H1 (cell line): ENCODE measurements around the gene IL19. TPM values are rescaled to one million over a fixed set of nuclear protein-coding genes. Genes with fewer than 3 reads are reported as not detected.

Source experiments
- CTCF ChIA-PET: fragments of 300-600 bp; sonication (Branson Sonifier 250); formaldehyde crosslinking; loops from one replicate; lab custom pipeline; 2021; ENCODE audit not compliant: partially characterized antibody; lab: Charles Lee
- POLR2A ChIA-PET: fragments of 300-600 bp; sonication (Branson Sonifier 250); formaldehyde crosslinking; loops from one replicate; lab custom pipeline; 2021; ENCODE audit warnings: inconsistent platforms; ENCODE audit not compliant: partially characterized antibody; lab: Charles Lee
- DNase-seq, 2 experiments: peaks; one replicate each; pipeline versions ENCODE4 v3.0.0 to v3.0.0-alpha.2; 2010 to 2022; ENCODE audit warnings: low spot score in 2 of 2, low read depth in 1 of 2, mixed read lengths in 1 of 2
- FAIRE-seq: peaks from 2 replicates; lab custom pipeline; 2011; peaks lifted over from hg19 to GRCh38; lab: Jason Lieb, UNC
- H2AFZ ChIP-seq: 2 replicates; pipeline ENCODE4 v1.8.1; 2012; ENCODE audit warnings: low read length, inconsistent platforms
- H2AK5ac ChIP-seq: 2 replicates; pipeline ENCODE4 v1.6.1; 2013; ENCODE audit warnings: low read depth, low read length
- H2BK120ac ChIP-seq: replicated peaks from 2 replicates; pipeline ENCODE3; 2013; ENCODE audit warnings: low read depth, low read length, inconsistent platforms
- H2BK12ac ChIP-seq: 2 replicates; pipeline ENCODE4 v1.6.1; 2013; ENCODE audit warnings: low read depth, low read length
- H2BK15ac ChIP-seq: 2 replicates; pipeline ENCODE4 v1.6.1; 2013; ENCODE audit warnings: low read length
- H2BK20ac ChIP-seq: 2 replicates; pipeline ENCODE4 v1.6.1; 2013; ENCODE audit warnings: low read length
- H2BK5ac ChIP-seq: 2 replicates; pipeline ENCODE4 v1.6.1; 2013; ENCODE audit warnings: low read depth, low read length
- H3K14ac ChIP-seq: 2 replicates; pipeline ENCODE4 v1.6.1; 2013; ENCODE audit warnings: inconsistent platforms; ENCODE audit not compliant: insufficient read length
- H3K18ac ChIP-seq: 2 replicates; pipeline ENCODE4 v1.6.1; 2013; ENCODE audit warnings: low read length; ENCODE audit errors: extremely low read depth
- H3K23ac ChIP-seq: 2 replicates; pipeline ENCODE4 v1.6.1; 2013; ENCODE audit warnings: inconsistent platforms; ENCODE audit not compliant: insufficient read length
- H3K23me2 ChIP-seq: 2 replicates; pipeline ENCODE4 v1.6.1; 2013; ENCODE audit warnings: low read depth, low read length
- H3K27ac ChIP-seq: 2 replicates; pipeline ENCODE4 v1.6.1; 2011; ENCODE audit warnings: low read depth, low read length, inconsistent platforms
- H3K27me3 ChIP-seq, 4 experiments: replicated peaks in 1 of 4; 1 replicate in 1 of 4; 2 replicates in 3 of 4; pipeline versions ENCODE4 v1.6.1 to v1.8.1; 2011 to 2013; ENCODE audit warnings: low read length in 3 of 4, mild to moderate bottlenecking in 3 of 4, inconsistent platforms in 2 of 4, mixed read lengths in 2 of 4, moderate library complexity in 1 of 4; ENCODE audit not compliant: control insufficient read depth in 3 of 4, insufficient read depth in 3 of 4; ENCODE audit errors: extremely low read depth in 1 of 4
- H3K36me3 ChIP-seq, 4 experiments: 2 replicates each; pipeline versions ENCODE4 v1.6.1 to v1.8.1; 2011 to 2013; ENCODE audit warnings: mild to moderate bottlenecking in 4 of 4, low read length in 3 of 4, moderate library complexity in 2 of 4, control low read depth in 1 of 4, inconsistent platforms in 1 of 4; ENCODE audit not compliant: insufficient read depth in 4 of 4, control insufficient read depth in 2 of 4
- H3K4ac ChIP-seq: replicated peaks from 2 replicates; pipeline ENCODE3; 2013; ENCODE audit warnings: low read length, low read depth, mixed read lengths, inconsistent platforms; ENCODE audit not compliant: insufficient read length
- H3K4me1 ChIP-seq, 4 experiments: replicated peaks in 1 of 4; 1 replicate in 1 of 4; 2 replicates in 3 of 4; pipeline versions ENCODE4 v1.6.1 to v1.8.1; 2011 to 2013; ENCODE audit warnings: low read length in 3 of 4, inconsistent platforms in 2 of 4, mixed read lengths in 1 of 4; ENCODE audit not compliant: insufficient read depth in 4 of 4, control insufficient read depth in 3 of 4
- H3K4me2 ChIP-seq, 2 experiments: 2 replicates each; pipeline versions ENCODE4 v1.6.1 to v1.8.1; 2011 to 2013; ENCODE audit warnings: low read depth in 2 of 2, low read length in 2 of 2, control low read depth in 1 of 2, inconsistent platforms in 1 of 2, mild to moderate bottlenecking in 1 of 2; ENCODE audit not compliant: insufficient read depth in 1 of 2
- H3K4me3 ChIP-seq, 4 experiments: fragments of 200-600, 300-600 bp in 1 of 4; sonication (generic), shearing (Covaris generic), sonication (Bioruptor Twin) in 1 of 4; 2 replicates each; pipeline versions ENCODE4 v1.5.1 to v1.8.1; 2011 to 2016; ENCODE audit warnings: low read length in 4 of 4, low read depth in 3 of 4, control low read depth in 2 of 4, inconsistent platforms in 2 of 4, mild to moderate bottlenecking in 2 of 4, mixed read lengths in 1 of 4, moderate library complexity in 1 of 4; ENCODE audit not compliant: insufficient read depth in 2 of 4; ENCODE audit errors: extremely low read depth in 1 of 4
- H3K56ac ChIP-seq: replicated peaks from 2 replicates; pipeline ENCODE3; 2013; ENCODE audit warnings: low read depth, mild to moderate bottlenecking, mixed read lengths, low read length, inconsistent platforms; ENCODE audit not compliant: insufficient read length
- H3K79me1 ChIP-seq: 2 replicates; pipeline ENCODE4 v1.6.1; 2013; ENCODE audit warnings: low read depth, low read length, control low read depth
- H3K79me2 ChIP-seq, 2 experiments: 2 replicates each; pipeline versions ENCODE4 v1.6.1 to v1.8.1; 2012 to 2013; ENCODE audit warnings: low read length in 2 of 2, mild to moderate bottlenecking in 2 of 2, inconsistent platforms in 1 of 2; ENCODE audit not compliant: insufficient read depth in 2 of 2, control insufficient read depth in 1 of 2
- H3K9ac ChIP-seq, 4 experiments: replicated peaks in 1 of 4; 1 replicate in 1 of 4; 2 replicates in 3 of 4; pipeline versions ENCODE4 v1.6.1 to v1.8.1; 2011 to 2013; ENCODE audit warnings: low read depth in 3 of 4, low read length in 3 of 4, control low read depth in 2 of 4, mild to moderate bottlenecking in 2 of 4, moderate library complexity in 2 of 4, inconsistent platforms in 1 of 4; ENCODE audit errors: extremely low read depth in 1 of 4
- H3K9me3 ChIP-seq, 2 experiments: 2 replicates each; pipeline versions ENCODE4 v1.6.1 to v1.8.1; 2012 to 2013; ENCODE audit warnings: mild to moderate bottlenecking in 2 of 2, moderate library complexity in 2 of 2, control low read depth in 1 of 2, inconsistent platforms in 1 of 2, low read depth in 1 of 2, low read length in 1 of 2, mixed read lengths in 1 of 2; ENCODE audit not compliant: insufficient read depth in 2 of 2
- H4K20me1 ChIP-seq, 2 experiments: replicated peaks in 1 of 2; 2 replicates each; pipeline versions ENCODE3 to v1.8.1; 2011 to 2013; ENCODE audit warnings: inconsistent platforms in 2 of 2, low read length in 2 of 2, mild to moderate bottlenecking in 1 of 2; ENCODE audit not compliant: insufficient read depth in 2 of 2, control insufficient read depth in 1 of 2
- H4K5ac ChIP-seq: 2 replicates; pipeline ENCODE4 v1.6.1; 2013; ENCODE audit warnings: low read length, low read depth, mixed read lengths, inconsistent platforms; ENCODE audit not compliant: insufficient read length
- H4K8ac ChIP-seq: 2 replicates; pipeline ENCODE4 v1.8.0; 2013; ENCODE audit warnings: mild to moderate bottlenecking, moderate library complexity, low read length, inconsistent platforms; ENCODE audit not compliant: insufficient read depth; ENCODE audit errors: extremely low read depth
- H4K91ac ChIP-seq: replicated peaks from 2 replicates; pipeline ENCODE3; 2013; ENCODE audit warnings: low read length, mixed read lengths, inconsistent platforms; ENCODE audit not compliant: insufficient read length
- ASH2L ChIP-seq: fragments of 200-600, 300-600 bp; sonication (generic); IDR thresholded peaks from one replicate; pipeline ENCODE4 v1.7.1; 2017; ENCODE audit warnings: low read length
- CHD1 ChIP-seq: IDR thresholded peaks from 2 replicates; pipeline ENCODE4 v1.6.1; 2012; ENCODE audit warnings: low read depth, low read length, improper control_type of control experiment
- E2F6 ChIP-seq: IDR thresholded peaks from 2 replicates; pipeline ENCODE4 v1.6.1; 2012; ENCODE audit warnings: inconsistent platforms
- EGR1 ChIP-seq: IDR thresholded peaks from 2 replicates; pipeline ENCODE4 v1.6.1; 2011; ENCODE audit warnings: low read depth, low read length, borderline replicate concordance
- EZH2 ChIP-seq: fragments of 200-600 bp; sonication (generic); IDR thresholded peaks from 2 replicates; pipeline ENCODE4 v1.7.1; 2012; ENCODE audit warnings: low read depth, mild to moderate bottlenecking, moderate library complexity, low read length, inconsistent platforms; ENCODE audit not compliant: severe bottlenecking
- HDAC2 ChIP-seq, 2 experiments: fragments of 300-600 bp in 1 of 2; sonication (generic) in 1 of 2; IDR thresholded peaks; 2 replicates each; pipeline ENCODE4 v1.6.1; 2011 to 2012; ENCODE audit warnings: low read depth in 2 of 2, low read length in 2 of 2, mild to moderate bottlenecking in 2 of 2, moderate library complexity in 2 of 2, borderline replicate concordance in 1 of 2, inconsistent platforms in 1 of 2
- KDM1A ChIP-seq: fragments of 200-600, 300-600 bp; sonication (generic); IDR thresholded peaks from 2 replicates; pipeline ENCODE4 v1.7.1; 2016; ENCODE audit warnings: mild to moderate bottlenecking, low read length, borderline replicate concordance
- KDM5A ChIP-seq: fragments of 200-600 bp; IDR thresholded peaks from 2 replicates; pipeline ENCODE4 v1.7.1; 2012; ENCODE audit warnings: mild to moderate bottlenecking, low read length, inconsistent platforms, mixed read lengths
- POLR2AphosphoS5 ChIP-seq: IDR thresholded peaks from 2 replicates; pipeline ENCODE4 v1.6.1; 2011; ENCODE audit warnings: low read depth, low read length
- POU5F1 ChIP-seq: IDR thresholded peaks from 2 replicates; pipeline ENCODE4 v1.6.1; 2011; ENCODE audit warnings: low read depth, mild to moderate bottlenecking, low read length, moderate library complexity
- RNF2 ChIP-seq: fragments of 200-900, 300-1000 bp; sonication (generic); IDR thresholded peaks from 2 replicates; pipeline ENCODE4 v1.7.1; 2016; ENCODE audit warnings: borderline replicate concordance, low read depth, mild to moderate bottlenecking, antibody characterized with exemption, low read length; ENCODE audit not compliant: poor library complexity, severe bottlenecking; ENCODE audit errors: missing control alignments
- SIN3A ChIP-seq, 2 experiments: IDR thresholded peaks in 1 of 2; conservative IDR thresholded peaks in 1 of 2; 2 replicates each; pipeline ENCODE4 v1.6.1; 2011 to 2012; ENCODE audit warnings: low read length in 2 of 2, improper control_type of control experiment in 1 of 2, low read depth in 1 of 2, mild to moderate bottlenecking in 1 of 2
- TAF1 ChIP-seq: IDR thresholded peaks from 2 replicates; pipeline ENCODE4 v1.6.1; 2011; ENCODE audit warnings: mild to moderate bottlenecking, low read depth, low read length
- WGBS, 2 experiments: shearing (Covaris generic) in 1 of 2; methylation state at CpG; one replicate each; pipeline versions ENCODE4 v1.1.6 to v1.1.7; 2013 to 2015; ENCODE audit warnings: low lambda C conversion rate in 2 of 2, mixed read lengths in 2 of 2, inconsistent platforms in 1 of 2, low coverage in 1 of 2, missing lambda C conversion rate in 1 of 2; ENCODE audit not compliant: insufficient replicate concordance in 2 of 2, insufficient coverage in 1 of 2, insufficient read length in 1 of 2; ENCODE audit errors: extremely low coverage in 1 of 2, missing lambda C conversion rate in 1 of 2; 5-methylcytosine and 5-hydroxymethylcytosine counted together
- polyA plus RNA-seq, 7 experiments: library from polyadenylated mRNA; depleted of rRNA in 3 of 7; stranded (reverse) in 5 of 7; unstranded in 2 of 7; fragments of >200 nt in 5 of 7; fragments of 200-250 nt in 2 of 7; gene quantifications; 1 replicate in 5 of 7; 2 replicates in 1 of 7; 4 replicates in 1 of 7; pipeline versions ENCODE4 v1.2.1 to v1.2.3, GENCODE V29; 2011 to 2013; ENCODE audit warnings: missing spikeins in 2 of 7, mixed read lengths in 2 of 7
- total RNA-seq: library from RNA; stranded (reverse); fragmentation: NEBNext Ultra II Directional; extraction: Animal tissue kit (Norgen Biotek cat#: 25700); gene quantifications from 2 replicates; pipeline ENCODE4 v1.2.1, GENCODE V29; 2021

IL19 gene
- total and polyA plus RNA-seq, 2 of the 8 experiments (the other 6 are each of a cell fraction or from before 2014, with no cell fraction given): not detected

GRCh38 chr1:206753141-206753540 lies 17.4 kb upstream of the IL19 start:
- CTCF ChIA-PET: interaction anchor here (1.3 to 1.9 kb wide), 5 partner anchors 8 to 159 kb away, joined by 4 to 8 read pairs (median 4); partner anchors contain the start of gene IL20
- Histone ChIP-seq H3K36me3 (no peaks in the 10 kb centered on the region), H3K23me2 (no peaks in the 10 kb centered on the region), H3K14ac (no peak overlapping the region), H2BK120ac (no peak overlapping the region), H3K79me2 (no peaks in the 10 kb centered on the region), H4K5ac (no peak overlapping the region), H3K56ac (no peak overlapping the region), H2BK15ac (no peak overlapping the region), H3K79me1 (no peaks in the 10 kb centered on the region), H3K9me3 (no peaks in the 10 kb centered on the region), H4K8ac (no peak overlapping the region), H2BK5ac (no peak overlapping the region), H4K91ac (no peak overlapping the region), H3K27ac (no peak overlapping the region), H2AK5ac (no peak overlapping the region), H3K27me3 (peaks cover 2 to 7% (median 4%) of the 10 kb centered on the region in 4 experiments; a peak in 5 of 7 replicates), H2BK20ac (no peak overlapping the region), H3K4me3 (no peak overlapping the region), H3K4me2 (no peak overlapping the region), H2AFZ (no peak overlapping the region), H3K18ac (no peak overlapping the region), H3K23ac (no peak overlapping the region), H3K4me1 (no peaks in the 10 kb centered on the region), H4K20me1 (no peaks in the 10 kb centered on the region), H3K9ac (no peak overlapping the region), H3K4ac (no peak overlapping the region), H2BK12ac (no peak overlapping the region)
- 93% methylated on average over 3 of the region's 3 CpGs; no CpG with 5 or more reads in 1 of the 2 experiments for WGBS, 2 experiments
- FAIRE-seq (no peak), DNase-seq (no peak)
- POLR2A ChIA-PET: no interaction called here
- TF ChIP-seq POLR2AphosphoS5 (no peak), KDM1A (no peak), POU5F1 (no peak), EZH2 (no peak), TAF1 (no peak), ASH2L (no peak), E2F6 (no peak), EGR1 (no peak), RNF2 (no peak), SIN3A (conservative IDR thresholded peaks at IDR 0.05 in 1 of 2, IDR thresholded peaks at IDR 0.05 in 1 of 2; ENCODE audit: low read depth in 1 of 2, low read length in 2 of 2) (no peak), CHD1 (no peak), HDAC2 (IDR thresholded peaks at IDR 0.05; ENCODE audit: borderline replicate concordance in 1 of 2, low read depth in 2 of 2, low read length in 2 of 2) (no peak), KDM5A (no peak)
